Smooth muscle cell (in vitro differentiated cells): ENCODE data around the gene LGR4. TPM values are rescaled to one million over a fixed set of nuclear protein-coding genes. Genes with fewer than 3 reads are reported as not detected.

Source experiments
- DNase-seq: peaks from one replicate; lab custom pipeline; 2025; ENCODE audit not compliant: unreplicated experiment; lab: John Stamatoyannopoulos, UW
- H2AFZ ChIP-seq: fragments of 200-600 bp; sonication (generic); 2 replicates; pipeline ENCODE4 v1.6.0; 2016; ENCODE audit warnings: antibody characterized with exemption, low read depth, mild to moderate bottlenecking
- H3F3A ChIP-seq: fragments of 200-600 bp; sonication (generic); 2 replicates; pipeline ENCODE4 v1.6.0; 2017; ENCODE audit warnings: antibody characterized with exemption, low read depth
- H3K27ac ChIP-seq: fragments of 200-600 bp; sonication (generic); 2 replicates; pipeline ENCODE4 v1.5.1; 2016; ENCODE audit warnings: low read depth, mild to moderate bottlenecking
- H3K27me3 ChIP-seq: fragments of 200-600 bp; sonication (generic); 2 replicates; pipeline ENCODE4 v1.6.1; 2016; ENCODE audit warnings: low read depth, mild to moderate bottlenecking
- H3K36me3 ChIP-seq: fragments of 200-600 bp; sonication (generic); 2 replicates; pipeline ENCODE4 v1.5.1; 2016; ENCODE audit warnings: low read depth
- H3K4me1 ChIP-seq: fragments of 200-600 bp; sonication (generic); 2 replicates; pipeline ENCODE4 v1.5.1; 2016; ENCODE audit warnings: low read depth
- H3K4me2 ChIP-seq: fragments of 200-600 bp; sonication (generic); 2 replicates; pipeline ENCODE4 v1.6.0; 2016; ENCODE audit warnings: mild to moderate bottlenecking
- H3K4me3 ChIP-seq: fragments of 200-600 bp; sonication (generic); 2 replicates; pipeline ENCODE4 v1.5.1; 2016; ENCODE audit warnings: mild to moderate bottlenecking
- H3K79me2 ChIP-seq: fragments of 200-600 bp; sonication (generic); 2 replicates; pipeline ENCODE4 v1.6.0; 2016; ENCODE audit warnings: low read depth, mild to moderate bottlenecking
- H3K9ac ChIP-seq: fragments of 200-600 bp; sonication (generic); 2 replicates; pipeline ENCODE4 v1.6.0; 2016; ENCODE audit warnings: low read depth
- H3K9me3 ChIP-seq: fragments of 200-600 bp; sonication (generic); replicated peaks from 2 replicates; pipeline ENCODE4 v1.5.1; 2016; ENCODE audit warnings: low read depth
- H4K20me1 ChIP-seq: fragments of 200-600 bp; sonication (generic); 2 replicates; pipeline ENCODE4 v1.6.0; 2016; ENCODE audit warnings: low read depth
- CTCF ChIP-seq: fragments of 200-600 bp; sonication (generic); IDR thresholded peaks from 2 replicates; pipeline ENCODE4 v1.5.1; 2017; ENCODE audit warnings: borderline replicate concordance, mild to moderate bottlenecking, antibody characterized with exemption; ENCODE audit not compliant: insufficient read depth, poor library complexity, severe bottlenecking
- WGBS: methylation state at CpG from one replicate; pipeline ENCODE4 v1.1.7; 2016; ENCODE audit warnings: low lambda C conversion rate; 5-methylcytosine and 5-hydroxymethylcytosine counted together
- polyA plus RNA-seq: library from polyadenylated mRNA; unstranded; fragments of >200 nt; fragmentation: Nextera tagmentation; extraction: Ambion mirVana; gene quantifications from 2 replicates; pipeline ENCODE4 v1.2.1, GENCODE V29; 2016
- total RNA-seq: library from RNA; depleted of rRNA; stranded (reverse); fragments of >200 nt; gene quantifications from 2 replicates; pipeline ENCODE4 v1.2.3, GENCODE V29; 2014

The LGR4 gene
- total and polyA plus RNA-seq, 2 experiments from 2014 or later = 21.4 to 96.5 TPM

- Histone ChIP-seq H3K4me3 (no peak overlapping the region), H3K9me3 (no peaks in the 10 kb centered on the region), H3K4me2 (no peak overlapping the region), H3K27ac (no peak overlapping the region), H3K79me2 (no peaks in the 10 kb centered on the region), H2AFZ (no peak overlapping the region), H3K9ac (no peak overlapping the region), H3K4me1 (peaks cover 38% of the 10 kb centered on the region), H3K27me3 (no peaks in the 10 kb centered on the region), H3K36me3 (no peaks in the 10 kb centered on the region), H4K20me1 (no peaks in the 10 kb centered on the region), H3F3A (peaks cover 6% of the 10 kb centered on the region)
- WGBS = 96% methylated on average over 4 of the region's 4 CpGs
- no peak for DNase-seq
- no peak for TF ChIP-seq CTCF
These were observed 115.3 kb downstream of the LGR4 start for GRCh38 chr11:27357250-27357649.

- no peak for TF ChIP-seq CTCF
- H3K4me3 ChIP-seq = no peak overlapping the region
- no peaks in the 10 kb centered on the region for H3K27me3 ChIP-seq
- WGBS = 92% methylated on average over 5 of the region's 5 CpGs
- H3K9ac ChIP-seq = no peak overlapping the region
- H2AFZ ChIP-seq = no peak overlapping the region
- no peaks in the 10 kb centered on the region for H4K20me1 ChIP-seq
- H3K36me3 ChIP-seq = no peaks in the 10 kb centered on the region
- no peak overlapping the region for H3K4me2 ChIP-seq
- H3K4me1 ChIP-seq = peaks cover 33% of the 10 kb centered on the region
- H3K79me2 ChIP-seq = no peaks in the 10 kb centered on the region
- no peak overlapping the region for H3K27ac ChIP-seq
- no peak for DNase-seq
- H3K9me3 ChIP-seq = no peaks in the 10 kb centered on the region
- peaks cover 6% of the 10 kb centered on the region for H3F3A ChIP-seq
These were observed 115.9 kb downstream of the LGR4 start for GRCh38 chr11:27356624-27357222.

- no peaks in the 10 kb centered on the region for H3K79me2 ChIP-seq
- no peak overlapping the region for H3K27ac ChIP-seq
- H3F3A ChIP-seq = peaks cover 6% of the 10 kb centered on the region
- no peaks in the 10 kb centered on the region for H3K36me3 ChIP-seq
- no peak overlapping the region for H3K4me3 ChIP-seq
- H3K4me1 ChIP-seq = peaks cover 32% of the 10 kb centered on the region
- WGBS = 97% methylated on average over 3 of the region's 3 CpGs
- no peak overlapping the region for H3K9ac ChIP-seq
- no peaks in the 10 kb centered on the region for H3K9me3 ChIP-seq
- no peaks in the 10 kb centered on the region for H3K27me3 ChIP-seq
- TF ChIP-seq CTCF = no peak
- no peaks in the 10 kb centered on the region for H4K20me1 ChIP-seq
- no peak for DNase-seq
- H3K4me2 ChIP-seq = no peak overlapping the region
- no peak overlapping the region for H2AFZ ChIP-seq
These were observed 117.0 kb downstream of the LGR4 start for GRCh38 chr11:27355575-27356104.
